Forelimb muscle (tissue), 1 donor: ENCODE data around the gene ANKRD6. TPM values are rescaled to one million over a fixed set of nuclear protein-coding genes. Genes with fewer than 3 reads are reported as not detected.

Experiments used
- DNase-seq: peaks from one replicate; pipeline ENCODE4 v3.0.0-alpha.2; 2013; ENCODE audit warnings: low read depth
- polyA plus RNA-seq: library from polyadenylated mRNA; unstranded; fragments of 120-200 nt; gene quantifications from one replicate; pipeline ENCODE4 v1.2.1, GENCODE V29; 2013; ENCODE audit not compliant: insufficient read length

Gene ANKRD6
- polyA plus RNA-seq, 1 donor: 8.3 TPM

DNA sequence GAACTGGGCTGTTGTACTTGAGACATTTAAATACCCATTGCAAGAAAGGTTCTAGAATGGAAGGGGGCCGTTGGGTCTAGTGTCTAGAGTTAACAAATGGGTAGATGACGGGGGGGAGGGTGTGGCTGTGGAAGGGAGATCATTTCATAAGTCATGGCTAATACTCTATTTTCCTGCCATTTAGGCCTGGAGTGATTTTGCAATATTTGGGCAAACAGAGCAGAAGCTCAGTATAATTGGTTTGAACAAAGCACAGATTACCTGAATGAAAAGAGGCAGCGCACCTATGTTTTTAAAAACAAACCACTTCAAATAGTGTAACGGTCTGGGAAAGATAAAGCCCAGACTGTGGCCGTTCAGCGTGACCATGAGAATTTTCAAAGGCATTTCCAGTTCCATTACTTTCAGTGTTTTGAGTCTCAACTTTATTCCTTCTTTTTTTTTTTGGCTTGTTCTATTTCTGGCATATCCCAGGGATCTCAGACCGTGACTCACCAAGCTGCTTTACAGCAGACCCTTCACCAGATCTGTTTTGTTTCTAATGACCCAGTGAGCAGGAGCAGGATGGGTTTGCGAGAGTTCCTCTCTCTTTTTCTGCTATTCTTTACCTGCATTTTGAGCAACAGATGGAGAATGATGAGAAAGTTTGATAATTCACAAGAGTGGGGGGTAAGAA, 131.9 kb downstream of the ANKRD6 start:
- DNase-seq: no peak

- no peak for DNase-seq
These were observed 133.3 kb downstream of the ANKRD6 start for GRCh38 chr6:89566008-89566800.

DNA sequence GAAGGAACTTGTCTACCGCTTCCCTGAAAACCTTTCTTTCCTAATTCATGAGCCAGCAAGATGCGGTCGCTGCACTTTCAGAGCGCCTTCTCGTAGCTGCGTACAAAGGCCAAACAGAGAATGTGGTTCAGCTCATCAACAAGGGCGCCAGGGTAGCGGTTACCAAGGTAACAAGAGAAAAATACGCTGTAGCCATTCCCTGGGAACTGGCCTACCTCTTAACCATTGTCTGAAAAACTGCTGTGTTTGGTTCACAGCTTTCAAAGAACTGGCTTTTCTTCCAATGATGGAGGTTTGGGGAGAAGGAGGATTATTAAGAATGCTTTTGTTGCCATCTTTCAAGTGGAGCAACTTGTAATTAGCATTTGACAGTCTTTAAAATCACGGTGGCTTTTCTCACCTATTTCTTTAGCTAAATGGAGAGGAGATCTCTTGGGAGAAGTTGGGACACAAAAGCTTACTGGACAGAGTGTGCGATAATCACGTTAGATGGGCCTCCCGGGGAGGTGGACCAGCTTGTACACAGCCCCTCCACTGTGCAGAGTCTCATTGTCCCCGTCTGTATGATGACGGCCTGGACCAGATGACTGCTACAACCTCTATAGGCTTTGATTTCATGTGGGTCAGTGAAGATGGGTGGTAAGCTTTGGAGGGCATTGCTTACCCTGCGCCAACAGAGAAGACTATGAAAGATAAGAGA, 134.1 kb downstream of the ANKRD6 start:
- no peak for DNase-seq

DNA sequence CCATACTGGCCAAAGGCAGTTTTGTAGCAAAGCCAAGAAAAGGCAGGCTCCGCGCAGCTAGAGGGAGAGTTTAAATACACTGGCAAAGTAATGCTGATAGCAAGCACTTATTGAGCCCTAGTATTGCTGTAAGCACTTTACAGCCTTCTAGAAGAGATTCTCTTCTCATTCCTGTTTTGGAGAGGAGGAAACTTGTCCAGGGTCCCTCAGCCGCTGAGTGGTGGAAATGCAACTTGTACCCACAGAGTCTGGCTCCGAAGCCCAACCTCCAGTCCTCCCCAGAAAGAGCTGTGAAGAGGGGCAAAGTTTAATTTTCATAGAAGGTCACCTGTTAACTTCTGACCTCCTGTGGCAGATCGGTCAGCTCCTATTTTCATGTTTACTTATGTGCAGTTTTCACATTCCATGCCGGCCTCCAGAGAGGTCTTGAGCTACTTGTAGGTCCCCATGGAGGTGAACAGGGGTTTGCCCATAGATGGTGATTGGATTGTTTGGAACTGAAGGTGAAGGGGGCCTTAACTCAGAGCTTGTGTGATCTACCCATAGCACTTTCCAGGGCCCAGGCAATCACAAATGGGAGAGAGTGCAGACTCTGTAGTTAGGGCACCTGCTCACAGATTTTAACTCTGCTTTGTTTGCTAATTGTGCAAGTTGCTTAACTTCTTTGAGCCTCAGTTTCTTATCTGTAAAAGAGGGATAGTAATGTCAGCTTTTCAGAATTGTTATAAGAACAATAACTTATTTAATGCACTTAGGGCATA, 134.9 kb downstream of the ANKRD6 start:
- no peak for DNase-seq

DNA sequence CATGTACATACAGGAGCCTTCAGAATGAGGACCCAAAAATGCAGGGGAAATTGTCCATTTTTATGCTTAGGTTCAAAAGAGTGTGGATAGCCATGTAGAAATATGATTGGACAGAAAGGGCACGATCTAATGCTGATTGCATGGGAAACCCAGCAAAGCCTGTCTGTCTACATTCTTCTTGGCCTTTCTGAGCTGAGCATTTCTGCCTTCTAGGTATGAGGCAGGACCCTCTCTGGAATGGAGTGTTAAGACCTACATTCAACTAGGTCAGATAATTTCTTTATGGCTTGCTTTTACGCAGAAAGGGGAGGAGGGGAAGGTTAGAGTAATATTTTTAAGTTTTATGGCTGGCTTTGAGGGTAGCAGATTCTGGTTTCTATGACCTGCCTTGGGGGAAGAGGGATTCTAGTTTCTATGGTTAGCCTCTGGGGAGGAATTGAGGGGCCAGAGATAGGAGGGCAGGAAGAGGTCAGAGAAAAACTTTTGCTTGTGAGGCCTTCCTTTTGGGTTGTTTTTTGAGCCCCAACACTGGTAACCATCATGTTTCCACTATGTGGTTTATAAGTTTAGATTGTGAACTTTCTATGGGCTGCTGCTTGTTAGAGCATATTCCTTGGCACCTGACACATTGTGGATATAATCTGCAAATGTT, 142.1 kb downstream of the ANKRD6 start:
- no peak for DNase-seq

DNA sequence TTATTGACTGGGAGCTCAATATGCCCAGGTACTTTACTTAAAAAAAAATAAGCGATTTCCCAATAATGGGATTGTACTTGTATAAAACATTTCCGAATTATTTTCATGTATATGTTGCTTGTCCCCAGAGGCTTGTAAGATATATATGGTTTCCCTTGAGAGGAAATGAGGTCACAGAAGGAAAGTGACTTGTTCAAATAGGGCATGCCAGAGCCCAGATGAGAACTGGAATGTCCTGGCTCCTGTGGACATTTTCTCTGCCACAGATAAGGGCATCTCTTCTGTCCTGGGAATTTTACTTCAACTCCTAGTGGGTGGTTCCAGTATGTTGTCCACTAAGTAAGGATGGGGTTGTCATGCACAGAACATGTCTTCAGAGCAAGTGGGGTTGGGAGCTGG, 142.6 kb downstream of the ANKRD6 start:
- no peak for DNase-seq

DNA sequence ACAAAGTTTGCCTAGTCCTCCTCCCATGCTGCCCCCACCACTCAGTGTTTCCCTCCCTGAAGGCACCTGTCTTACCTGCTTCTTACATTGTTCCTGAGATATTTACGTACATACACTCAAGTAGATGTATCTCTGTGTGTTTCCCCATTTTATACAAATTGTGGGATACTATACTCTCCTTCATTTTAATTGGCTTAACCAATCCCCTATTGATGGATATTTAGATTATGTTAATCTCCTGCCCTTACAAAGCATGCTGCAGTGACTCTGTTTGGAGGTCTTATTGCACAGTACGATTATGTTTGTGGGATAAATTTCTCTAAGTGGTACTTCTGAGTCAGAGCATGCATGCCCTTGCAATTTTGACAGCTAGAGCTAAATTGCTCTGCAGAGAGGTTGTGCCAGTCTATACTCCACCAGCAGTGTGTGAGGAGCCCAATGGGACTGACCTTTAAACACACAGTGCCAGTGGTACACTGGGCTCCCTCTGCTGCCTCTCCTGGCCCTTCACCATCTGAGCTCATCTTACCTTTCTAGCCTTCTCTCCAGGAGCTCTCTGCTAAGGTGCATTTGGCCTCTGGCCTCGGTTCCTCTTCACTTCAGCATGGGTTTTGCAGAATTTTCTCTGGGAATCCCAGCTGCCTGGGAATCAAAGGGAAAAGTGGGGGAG, 148.2 kb downstream of the ANKRD6 start:
- DNase-seq: no peak

GRCh38 chr6:89581689-89582088, 148.7 kb downstream of the ANKRD6 start:
- no peak for DNase-seq

- DNase-seq: no peak
These were observed 149.8 kb downstream of the ANKRD6 start for GRCh38 chr6:89582669-89583325.

DNA sequence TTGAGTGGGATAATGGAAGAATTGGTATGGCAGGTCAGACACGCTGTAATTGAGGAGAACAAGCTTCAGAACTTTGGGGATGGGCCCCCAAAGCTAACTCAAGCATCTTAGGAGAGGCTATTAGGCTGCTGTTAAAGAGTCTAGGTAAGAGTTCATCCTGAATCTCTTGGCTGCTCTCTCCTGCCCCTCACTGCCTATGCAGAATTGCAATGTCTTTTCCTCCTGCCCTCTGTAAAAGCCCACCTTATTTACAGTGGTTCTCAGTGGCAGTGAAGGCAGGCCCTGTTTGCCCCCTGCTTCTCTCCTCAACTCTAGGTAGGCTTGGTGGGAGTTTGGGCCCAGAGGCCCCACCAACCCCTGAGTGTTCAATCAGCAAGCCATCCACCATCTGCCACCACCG, 150.6 kb downstream of the ANKRD6 start:
- DNase-seq: no peak

GRCh38 chr6:89584539-89584938, 151.6 kb downstream of the ANKRD6 start:
- no peak for DNase-seq

GRCh38 chr6:89585154-89585553, 152.2 kb downstream of the ANKRD6 start:
- no peak for DNase-seq

- no peak for DNase-seq
These were observed 156.5 kb downstream of the ANKRD6 start for GRCh38 chr6:89589297-89590025.

GRCh38 chr6:89590133-89590532, 157.2 kb downstream of the ANKRD6 start:
- no peak for DNase-seq

DNA sequence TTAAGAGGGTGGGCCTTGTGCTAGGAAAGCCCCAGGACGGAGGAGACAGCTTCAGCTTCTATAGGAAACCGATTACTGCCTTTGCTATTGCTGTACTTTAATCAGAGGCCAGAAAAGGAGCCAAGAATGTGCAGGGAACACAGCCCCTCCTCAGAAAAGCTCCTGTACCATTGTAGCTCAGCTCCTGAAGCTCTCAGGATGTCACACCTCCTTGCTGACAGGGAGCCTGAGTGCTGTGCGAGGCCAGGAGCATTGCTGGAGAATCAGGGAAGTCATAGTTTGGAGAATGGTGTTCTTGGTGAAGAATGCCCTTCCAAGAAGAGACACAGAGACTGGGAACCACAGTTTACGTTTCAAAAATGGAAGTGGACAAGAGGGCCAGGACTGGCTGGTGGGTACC, 158.8 kb downstream of the ANKRD6 start:
- DNase-seq: no peak

DNA sequence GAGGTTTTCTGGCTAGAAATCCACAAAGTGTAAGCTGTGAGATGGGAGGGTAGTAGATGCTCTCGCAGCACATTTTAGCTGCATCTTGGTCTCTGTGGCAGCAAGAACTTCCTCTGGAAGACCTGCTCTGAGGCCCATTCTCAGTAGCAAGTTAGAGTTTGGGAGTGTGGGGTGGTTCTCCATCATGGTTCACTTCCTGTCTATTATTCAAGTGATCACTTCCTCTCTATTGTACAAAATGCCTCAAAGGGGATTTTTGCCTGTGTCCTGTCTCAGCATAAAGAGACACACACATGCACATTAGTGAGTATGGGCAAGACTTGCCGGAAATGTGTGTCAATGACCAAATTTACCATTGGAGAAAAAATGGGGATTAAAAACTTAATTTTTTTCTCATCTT, 163.1 kb downstream of the ANKRD6 start:
- DNase-seq: no peak

GRCh38 chr6:89596484-89596883, 163.5 kb downstream of the ANKRD6 start:
- DNase-seq: no peak

GRCh38 chr6:89597372-89597771, 164.4 kb downstream of the ANKRD6 start:
- DNase-seq: no peak

GRCh38 chr6:89597988-89598387, 165.0 kb downstream of the ANKRD6 start:
- DNase-seq: no peak

DNA sequence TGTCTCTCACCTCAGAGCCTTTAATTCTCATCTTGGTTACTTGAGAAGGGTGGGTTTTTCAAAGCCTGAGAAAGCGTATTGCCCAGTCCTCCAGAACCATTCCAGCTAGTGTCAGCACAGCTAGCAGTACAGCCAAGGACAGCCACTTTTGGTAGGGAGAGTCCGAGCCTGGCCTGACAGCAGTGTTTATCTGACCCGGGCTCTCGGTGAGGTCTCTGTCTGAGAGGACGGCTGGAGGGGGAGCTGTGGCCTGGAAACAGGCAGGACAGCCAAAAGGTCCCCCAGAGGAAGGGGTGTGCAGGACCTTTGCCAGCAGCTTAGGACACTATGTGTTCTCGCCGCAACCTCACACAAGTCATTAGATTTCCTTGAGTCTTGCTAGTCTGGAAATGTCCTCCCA, 166.8 kb downstream of the ANKRD6 start:
- no peak for DNase-seq
